GM19239 (cell line): ENCODE data around the gene CKMT1B.
"Not testable (repeated sequence)": the region's sequence is repeated elsewhere in the genome, so short reads cannot be mapped to it uniquely, and the experiment has no call there.

Source experiments
- DNase-seq: peaks from one replicate; pipeline ENCODE4 v3.0.0; 2011; ENCODE audit warnings: low spot score; ENCODE audit not compliant: insufficient read length
- FAIRE-seq: peaks from 2 replicates; lab custom pipeline; 2011; peaks lifted over from hg19 to GRCh38; lab: Jason Lieb, UNC

CKMT1B gene

GRCh38 chr15:43625106-43625505 is 31.3 kb downstream of the CKMT1B start:
- no peak for DNase-seq
- FAIRE-seq: no peak

DNA sequence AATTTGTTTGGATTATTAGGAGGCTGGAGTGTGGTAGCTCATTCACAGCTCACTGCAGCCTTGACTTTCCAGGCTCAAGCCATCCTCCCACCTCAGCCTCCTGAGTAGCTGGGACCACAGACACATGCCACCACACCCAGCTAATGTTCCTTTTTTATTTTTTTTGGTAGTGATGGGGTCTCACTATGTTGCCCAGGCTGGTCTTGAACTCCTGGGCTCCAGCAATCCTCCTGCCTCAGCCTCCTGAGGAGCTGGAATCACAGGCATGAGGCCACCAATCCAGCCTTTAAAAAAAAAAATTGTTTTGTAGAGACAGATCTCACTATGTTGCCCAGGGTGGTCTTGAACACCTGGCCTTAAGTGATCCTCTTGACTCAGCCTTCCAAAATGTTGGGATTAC is 33.1 kb downstream of the CKMT1B start:
- not testable (repeated sequence) for DNase-seq, FAIRE-seq

DNA sequence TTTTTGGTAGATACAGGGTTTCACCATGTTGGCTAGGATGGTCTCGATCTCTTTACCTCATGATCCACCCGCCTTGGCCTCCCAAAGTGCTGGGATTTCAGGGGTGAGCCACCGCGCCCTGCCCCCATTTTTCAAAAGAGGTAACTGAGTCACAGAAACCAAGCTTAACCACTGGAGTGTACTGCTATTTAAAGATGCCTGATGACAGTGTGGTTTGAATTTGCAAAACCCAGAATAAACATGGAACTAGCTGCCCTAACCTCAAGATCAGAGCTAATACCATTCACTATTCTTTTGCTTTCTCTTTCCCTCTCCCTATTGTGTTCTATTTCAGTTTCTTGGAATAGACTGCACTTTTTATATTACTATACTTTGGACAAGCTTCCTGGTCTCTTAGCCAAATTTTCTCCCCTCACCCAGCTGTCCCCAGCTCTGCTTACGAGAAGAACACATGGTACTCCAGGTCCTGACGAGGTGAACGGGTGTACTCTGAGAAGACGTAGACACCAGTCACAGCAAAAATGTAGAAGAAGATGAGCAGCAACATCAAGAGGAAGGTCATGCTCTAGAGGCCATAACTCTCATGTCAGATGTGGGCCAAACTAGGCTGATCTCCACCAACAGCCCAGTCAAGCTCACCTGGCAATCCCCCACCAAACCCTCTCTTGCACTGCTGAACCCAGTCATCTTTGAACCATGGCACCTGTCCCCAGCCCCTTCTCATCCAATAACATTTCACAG is 44.8 kb downstream of the CKMT1B start:
- DNase-seq: not testable (repeated sequence)
- peak; percentile 28 for FAIRE-seq
